MM.1S (cell line): ENCODE measurements around the gene GRB2.

ENCODE experiments used
- DNase-seq: peaks from one replicate; pipeline ENCODE4 v3.0.0-alpha.2; 2015
- H2AFZ ChIP-seq: fragments of 300-600 bp; sonication (generic); 2 replicates; pipeline ENCODE4 v1.6.0; 2016; ENCODE audit warnings: antibody characterized with exemption, low read length
- H3F3A ChIP-seq: fragments of 300-600 bp; sonication (generic); 2 replicates; pipeline ENCODE4 v1.6.1; 2016; ENCODE audit warnings: mild to moderate bottlenecking, antibody characterized with exemption, low read length, moderate library complexity, mixed read lengths; ENCODE audit not compliant: insufficient read depth
- H3K27ac ChIP-seq: fragments of 300-600 bp; sonication (generic); 2 replicates; pipeline ENCODE4 v1.5.1; 2016; ENCODE audit warnings: mild to moderate bottlenecking, low read length
- H3K27me3 ChIP-seq: fragments of 300-600 bp; sonication (generic); replicated peaks from 2 replicates; pipeline ENCODE4 v1.6.0; 2016; ENCODE audit warnings: low read length; ENCODE audit not compliant: insufficient read depth
- H3K36me3 ChIP-seq: fragments of 300-600 bp; sonication (generic); replicated peaks from 2 replicates; pipeline ENCODE4 v1.6.1; 2016; ENCODE audit warnings: mild to moderate bottlenecking, low read length, mixed read lengths; ENCODE audit not compliant: insufficient read depth
- H3K4me1 ChIP-seq: fragments of 300-600 bp; sonication (generic); 2 replicates; pipeline ENCODE4 v1.6.1; 2016; ENCODE audit warnings: low read length, mixed read lengths
- H3K4me2 ChIP-seq: fragments of 300-600 bp; sonication (generic); 2 replicates; pipeline ENCODE4 v1.6.0; 2016; ENCODE audit warnings: low read depth, low read length
- H3K4me3 ChIP-seq: fragments of 300-600 bp; sonication (generic); 2 replicates; pipeline ENCODE4 v1.5.1; 2016; ENCODE audit warnings: low read length, mixed read lengths
- H3K79me2 ChIP-seq: fragments of 300-600 bp; sonication (generic); 2 replicates; pipeline ENCODE4 v1.6.1; 2016; ENCODE audit warnings: mixed run types, low read length, mixed read lengths
- H3K9ac ChIP-seq: fragments of 300-600 bp; sonication (generic); 2 replicates; pipeline ENCODE4 v1.6.1; 2016; ENCODE audit warnings: low read length, mixed read lengths
- H3K9me2 ChIP-seq: fragments of 300-600 bp; sonication (generic); replicated peaks from 2 replicates; pipeline ENCODE4 v1.6.1; 2016; ENCODE audit warnings: mild to moderate bottlenecking, low read length, mixed read lengths; ENCODE audit not compliant: insufficient read depth
- H3K9me3 ChIP-seq: fragments of 300-600 bp; sonication (generic); replicated peaks from 2 replicates; pipeline ENCODE4 v1.6.1; 2016; ENCODE audit warnings: mild to moderate bottlenecking, low read length, mixed read lengths; ENCODE audit not compliant: insufficient read depth
- H4K20me1 ChIP-seq: fragments of 300-600 bp; sonication (generic); 2 replicates; pipeline ENCODE4 v1.6.1; 2016; ENCODE audit warnings: mild to moderate bottlenecking, low read length, moderate library complexity, mixed read lengths; ENCODE audit not compliant: insufficient read depth
- CTCF ChIP-seq: fragments of 300-600 bp; sonication (generic); IDR thresholded peaks from 2 replicates; pipeline ENCODE4 v1.5.1; 2016; ENCODE audit warnings: antibody characterized with exemption, low read length, mixed read lengths
- EZH2 ChIP-seq: fragments of 300-600 bp; sonication (generic); optimal IDR thresholded peaks from 2 replicates; pipeline ENCODE3; 2017; ENCODE audit warnings: low read depth, mild to moderate bottlenecking, antibody characterized with exemption, low read length, mixed read lengths
- EZH2phosphoT487 ChIP-seq: fragments of 300-600 bp; sonication (generic); IDR thresholded peaks from 2 replicates; pipeline ENCODE4 v1.6.1; 2018; ENCODE audit warnings: antibody characterized with exemption, low read length

GRB2 gene

DNA sequence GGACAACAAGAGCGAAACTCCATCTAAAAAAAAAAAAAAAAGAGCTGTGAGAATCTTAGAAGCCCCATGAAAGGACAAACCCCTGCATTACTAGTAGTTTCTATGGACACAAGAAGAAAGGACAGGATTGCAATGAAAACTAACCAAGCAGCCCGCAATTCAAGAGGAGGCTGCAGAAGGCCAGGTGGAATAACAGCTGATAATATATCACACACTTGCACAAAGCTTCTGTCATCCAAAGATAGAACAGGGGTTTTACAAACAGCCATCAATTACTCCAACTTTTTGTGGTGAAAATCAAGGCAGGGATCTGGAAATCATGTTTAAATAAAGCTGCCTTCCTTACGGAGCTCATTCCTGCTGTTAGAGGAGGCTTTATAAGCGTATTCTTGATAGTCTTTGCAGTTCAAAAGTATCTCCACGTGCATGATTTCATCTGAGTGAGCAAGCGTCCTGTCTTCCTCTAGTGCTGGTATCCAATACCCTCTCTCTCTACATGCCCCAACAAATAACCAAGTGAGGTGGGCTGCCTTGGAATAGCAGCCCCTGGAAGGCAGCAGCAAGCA is 27.8 kb upstream of the GRB2 start:
- H3K4me1 ChIP-seq, result no peaks in the 10 kb centered on the region
- no peaks in the 10 kb centered on the region for H3K36me3 ChIP-seq
- H3F3A ChIP-seq, result no peaks in the 10 kb centered on the region
- H3K4me3 ChIP-seq, result no peak overlapping the region
- TF ChIP-seq CTCF, result no peak
- TF ChIP-seq EZH2phosphoT487, result no peak
- TF ChIP-seq EZH2, result no peak
- no peak for DNase-seq
- H3K4me2 ChIP-seq, result no peak overlapping the region
- no peak overlapping the region for H2AFZ ChIP-seq
- H3K27me3 ChIP-seq, result no peaks in the 10 kb centered on the region
- H3K9me2 ChIP-seq, result no peaks in the 10 kb centered on the region
- no peak overlapping the region for H3K27ac ChIP-seq
- H3K9me3 ChIP-seq, result no peaks in the 10 kb centered on the region
- H3K79me2 ChIP-seq, result no peaks in the 10 kb centered on the region
- no peaks in the 10 kb centered on the region for H4K20me1 ChIP-seq
- no peak overlapping the region for H3K9ac ChIP-seq

GRCh38 chr17:75430159-75430974 is 24.9 kb upstream of the GRB2 start:
- no peak overlapping the region for H3K4me2 ChIP-seq
- H4K20me1 ChIP-seq, result no peaks in the 10 kb centered on the region
- no peaks in the 10 kb centered on the region for H3K36me3 ChIP-seq
- no peaks in the 10 kb centered on the region for H3K79me2 ChIP-seq
- no peaks in the 10 kb centered on the region for H3K9me2 ChIP-seq
- peaks cover 4% of the 10 kb centered on the region for H3K4me1 ChIP-seq
- H3K4me3 ChIP-seq, result no peak overlapping the region
- H3K9ac ChIP-seq, result no peak overlapping the region
- H3K9me3 ChIP-seq, result no peaks in the 10 kb centered on the region
- H2AFZ ChIP-seq, result no peak overlapping the region
- H3K27me3 ChIP-seq, result no peaks in the 10 kb centered on the region
- H3K27ac ChIP-seq, result no peak overlapping the region
- no peak for DNase-seq
- no peak for TF ChIP-seq CTCF
- no peak for TF ChIP-seq EZH2phosphoT487
- TF ChIP-seq EZH2, result no peak
- H3F3A ChIP-seq, result peaks cover 9% of the 10 kb centered on the region

- no peak overlapping the region for H3K4me3 ChIP-seq
- no peak overlapping the region for H3K4me2 ChIP-seq
- no peaks in the 10 kb centered on the region for H3K9me2 ChIP-seq
- DNase-seq, result no peak
- peaks cover 9% of the 10 kb centered on the region for H3F3A ChIP-seq
- H3K27me3 ChIP-seq, result no peaks in the 10 kb centered on the region
- H3K27ac ChIP-seq, result no peak overlapping the region
- no peaks in the 10 kb centered on the region for H3K79me2 ChIP-seq
- H3K36me3 ChIP-seq, result no peaks in the 10 kb centered on the region
- no peaks in the 10 kb centered on the region for H3K9me3 ChIP-seq
- peaks cover 4% of the 10 kb centered on the region for H3K4me1 ChIP-seq
- no peak overlapping the region for H2AFZ ChIP-seq
- no peaks in the 10 kb centered on the region for H4K20me1 ChIP-seq
- no peak for TF ChIP-seq EZH2
- no peak for TF ChIP-seq CTCF
- no peak for TF ChIP-seq EZH2phosphoT487
- H3K9ac ChIP-seq, result no peak overlapping the region
These were observed 23.3 kb upstream of the GRB2 start for GRCh38 chr17:75428543-75429469.
